ENCODE measurements around the gene TSLP.

TSLP gene

DNA sequence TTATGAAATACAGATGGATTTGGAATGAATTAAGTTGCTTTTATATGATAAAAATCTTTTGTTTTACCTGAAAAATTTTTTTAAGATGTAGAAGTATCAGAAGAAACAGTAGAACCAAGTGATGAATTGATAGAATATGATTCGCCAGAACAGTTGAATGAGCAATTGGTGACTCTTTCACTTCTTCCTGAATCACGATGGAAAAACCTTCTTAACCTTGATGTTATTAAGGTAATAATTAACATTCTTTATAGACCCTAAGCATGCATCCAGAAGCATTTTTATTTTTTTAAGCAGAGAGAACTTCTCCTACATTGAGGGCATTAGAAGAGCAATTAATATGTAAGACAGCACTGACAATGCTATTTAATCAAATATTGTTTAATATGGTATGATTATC lies 49.4 kb downstream of the TSLP start:
- no peak for TF ChIP-seq SPI1 (IDR thresholded peaks at IDR 0.05; ENCODE audit: borderline replicate concordance, low read depth)
- TF ChIP-seq, protein P1, sequence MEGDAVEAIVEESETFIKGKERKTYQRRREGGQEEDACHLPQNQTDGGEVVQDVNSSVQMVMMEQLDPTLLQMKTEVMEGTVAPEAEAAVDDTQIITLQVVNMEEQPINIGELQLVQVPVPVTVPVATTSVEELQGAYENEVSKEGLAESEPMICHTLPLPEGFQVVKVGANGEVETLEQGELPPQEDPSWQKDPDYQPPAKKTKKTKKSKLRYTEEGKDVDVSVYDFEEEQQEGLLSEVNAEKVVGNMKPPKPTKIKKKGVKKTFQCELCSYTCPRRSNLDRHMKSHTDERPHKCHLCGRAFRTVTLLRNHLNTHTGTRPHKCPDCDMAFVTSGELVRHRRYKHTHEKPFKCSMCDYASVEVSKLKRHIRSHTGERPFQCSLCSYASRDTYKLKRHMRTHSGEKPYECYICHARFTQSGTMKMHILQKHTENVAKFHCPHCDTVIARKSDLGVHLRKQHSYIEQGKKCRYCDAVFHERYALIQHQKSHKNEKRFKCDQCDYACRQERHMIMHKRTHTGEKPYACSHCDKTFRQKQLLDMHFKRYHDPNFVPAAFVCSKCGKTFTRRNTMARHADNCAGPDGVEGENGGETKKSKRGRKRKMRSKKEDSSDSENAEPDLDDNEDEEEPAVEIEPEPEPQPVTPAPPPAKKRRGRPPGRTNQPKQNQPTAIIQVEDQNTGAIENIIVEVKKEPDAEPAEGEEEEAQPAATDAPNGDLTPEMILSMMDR (IDR thresholded peaks at IDR 0.05; ENCODE audit: insufficient read depth, low read length) = no peak
- TF ChIP-seq, protein P2, sequence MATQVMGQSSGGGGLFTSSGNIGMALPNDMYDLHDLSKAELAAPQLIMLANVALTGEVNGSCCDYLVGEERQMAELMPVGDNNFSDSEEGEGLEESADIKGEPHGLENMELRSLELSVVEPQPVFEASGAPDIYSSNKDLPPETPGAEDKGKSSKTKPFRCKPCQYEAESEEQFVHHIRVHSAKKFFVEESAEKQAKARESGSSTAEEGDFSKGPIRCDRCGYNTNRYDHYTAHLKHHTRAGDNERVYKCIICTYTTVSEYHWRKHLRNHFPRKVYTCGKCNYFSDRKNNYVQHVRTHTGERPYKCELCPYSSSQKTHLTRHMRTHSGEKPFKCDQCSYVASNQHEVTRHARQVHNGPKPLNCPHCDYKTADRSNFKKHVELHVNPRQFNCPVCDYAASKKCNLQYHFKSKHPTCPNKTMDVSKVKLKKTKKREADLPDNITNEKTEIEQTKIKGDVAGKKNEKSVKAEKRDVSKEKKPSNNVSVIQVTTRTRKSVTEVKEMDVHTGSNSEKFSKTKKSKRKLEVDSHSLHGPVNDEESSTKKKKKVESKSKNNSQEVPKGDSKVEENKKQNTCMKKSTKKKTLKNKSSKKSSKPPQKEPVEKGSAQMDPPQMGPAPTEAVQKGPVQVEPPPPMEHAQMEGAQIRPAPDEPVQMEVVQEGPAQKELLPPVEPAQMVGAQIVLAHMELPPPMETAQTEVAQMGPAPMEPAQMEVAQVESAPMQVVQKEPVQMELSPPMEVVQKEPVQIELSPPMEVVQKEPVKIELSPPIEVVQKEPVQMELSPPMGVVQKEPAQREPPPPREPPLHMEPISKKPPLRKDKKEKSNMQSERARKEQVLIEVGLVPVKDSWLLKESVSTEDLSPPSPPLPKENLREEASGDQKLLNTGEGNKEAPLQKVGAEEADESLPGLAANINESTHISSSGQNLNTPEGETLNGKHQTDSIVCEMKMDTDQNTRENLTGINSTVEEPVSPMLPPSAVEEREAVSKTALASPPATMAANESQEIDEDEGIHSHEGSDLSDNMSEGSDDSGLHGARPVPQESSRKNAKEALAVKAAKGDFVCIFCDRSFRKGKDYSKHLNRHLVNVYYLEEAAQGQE (IDR thresholded peaks at IDR 0.05; ENCODE audit: insufficient replicate concordance, low read depth) = no peak
- no peak for TF ChIP-seq GABPA (IDR thresholded peaks at IDR 0.05; ENCODE audit: low read depth)
- TF ChIP-seq POLR2AphosphoS5 (IDR thresholded peaks at IDR 0.05; ENCODE audit: low read depth) = no peak
- DNase-seq (ENCODE audit: low read depth in 1 of 2, low spot score in 1 of 2) = no peak
- no peak overlapping the region for H3K4me3 ChIP-seq (replicated peaks; ENCODE audit: insufficient read depth, low read length)
- H3K27me3 ChIP-seq (ENCODE audit: insufficient read depth, poor library complexity, severe bottlenecking) = no peaks in the 10 kb centered on the region
- no peak overlapping the region for H3K27ac ChIP-seq (replicated peaks)

DNA sequence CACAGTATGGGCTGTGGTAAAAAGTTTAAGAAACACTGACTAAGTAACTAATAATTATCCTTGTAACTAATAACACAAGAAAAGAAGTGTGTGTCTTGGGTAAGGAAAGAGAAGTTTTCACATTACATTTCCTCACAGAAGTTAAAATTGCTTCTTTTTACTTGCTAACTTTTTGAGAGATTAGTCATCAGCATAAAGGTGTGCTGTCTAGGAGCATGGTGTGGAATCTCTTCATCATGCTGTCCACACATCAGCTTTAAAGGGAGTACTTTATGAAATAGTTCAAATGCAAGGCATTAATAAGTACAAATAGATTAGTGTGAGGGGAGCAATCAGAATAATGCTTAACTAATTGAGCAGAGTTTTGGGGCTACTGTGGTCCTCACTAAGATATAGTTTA lies 50.4 kb downstream of the TSLP start:
- Histone ChIP-seq H3K27ac (replicated peaks) (no peak overlapping the region), H3K27me3 (ENCODE audit: insufficient read depth, poor library complexity, severe bottlenecking) (no peaks in the 10 kb centered on the region), H3K4me3 (replicated peaks; ENCODE audit: insufficient read depth, low read length) (no peak overlapping the region)
- DNase-seq (ENCODE audit: low read depth in 1 of 2, low spot score in 1 of 2) = no peak
- TF ChIP-seq SPI1 (IDR thresholded peaks at IDR 0.05; ENCODE audit: borderline replicate concordance, low read depth) (no peak), GABPA (IDR thresholded peaks at IDR 0.05; ENCODE audit: low read depth) (no peak), POLR2AphosphoS5 (IDR thresholded peaks at IDR 0.05; ENCODE audit: low read depth) (no peak)
- TF ChIP-seq, protein P1 (IDR thresholded peaks at IDR 0.05; ENCODE audit: insufficient read depth, low read length) = no peak
- TF ChIP-seq, protein P2 (IDR thresholded peaks at IDR 0.05; ENCODE audit: insufficient replicate concordance, low read depth) = no peak

DNA sequence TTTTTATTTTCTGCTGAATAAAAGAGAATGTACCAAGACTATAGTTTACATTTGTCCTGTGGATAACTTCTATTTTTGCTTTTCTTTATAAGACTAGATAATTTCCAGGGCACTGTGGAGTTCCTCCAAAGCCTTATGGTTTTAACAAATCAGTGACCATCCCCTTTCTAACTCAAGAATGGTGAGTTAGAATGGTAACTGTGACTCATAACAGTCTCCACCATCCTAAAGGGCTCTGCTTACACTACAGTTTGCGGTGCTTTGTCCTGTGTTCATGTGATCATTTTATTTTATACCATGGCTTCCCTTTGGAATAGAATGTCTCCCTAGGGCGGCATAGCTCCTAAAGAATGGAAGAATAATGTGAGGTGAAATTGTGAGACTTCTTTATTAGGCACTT lies 50.9 kb downstream of the TSLP start:
- Histone ChIP-seq H3K27me3 (ENCODE audit: insufficient read depth, poor library complexity, severe bottlenecking) (no peaks in the 10 kb centered on the region), H3K4me3 (replicated peaks; ENCODE audit: insufficient read depth, low read length) (no peak overlapping the region), H3K27ac (replicated peaks) (no peak overlapping the region)
- TF ChIP-seq GABPA (IDR thresholded peaks at IDR 0.05; ENCODE audit: low read depth) (no peak), SPI1 (IDR thresholded peaks at IDR 0.05; ENCODE audit: borderline replicate concordance, low read depth) (no peak), POLR2AphosphoS5 (IDR thresholded peaks at IDR 0.05; ENCODE audit: low read depth) (no peak)
- TF ChIP-seq, protein P1 (IDR thresholded peaks at IDR 0.05; ENCODE audit: insufficient read depth, low read length) = no peak
- TF ChIP-seq, protein P2 (IDR thresholded peaks at IDR 0.05; ENCODE audit: insufficient replicate concordance, low read depth) = no peak
- no peak for DNase-seq (ENCODE audit: low read depth in 1 of 2, low spot score in 1 of 2)

Data from HL-60 (cell line).